HCT116 (cell line): ENCODE measurements around the gene CENPX. TPM values are rescaled to one million over a fixed set of nuclear protein-coding genes. Genes with fewer than 3 reads are reported as not detected.

Experiments
- ATAC-seq: fragments of 200-7000 bp; cut with Tn5 transposase; 2 replicates; pipeline ENCODE4 v1.9.1; 2020; ENCODE audit warnings: mild to moderate bottlenecking, moderate library complexity
- BruUV-seq: library from RNA; stranded (reverse); fragments of 400-500 nt; replicated peaks from 2 replicates; lab custom pipeline; 2021; lab: Mats Ljungman, UMichigan
- CTCF ChIA-PET: fragments of 300-600 bp; sonication (Branson Sonifier 250); formaldehyde crosslinking; loops from one replicate; lab custom pipeline; 2021; ENCODE audit warnings: antibody characterized with exemption; lab: Charles Lee
- POLR2A ChIA-PET: fragments of 300-600, 350-600 bp; sonication (Branson Sonifier 250); formaldehyde crosslinking; loops from one replicate; lab custom pipeline; 2021; ENCODE audit warnings: antibody characterized with exemption; lab: Charles Lee
- RAD21 ChIA-PET, 2 experiments: fragments of 300-600 bp; sonication (Branson Sonifier 250); formaldehyde crosslinking; loops; one replicate each; lab custom pipeline; 2023; ENCODE audit warnings: low total read pairs in 2 of 2; ENCODE audit not compliant: uncharacterized antibody in 2 of 2, unreplicated experiment in 2 of 2, low non-redundant PET in 1 of 2; lab: Charles Lee
- DNase-seq: peaks from one replicate; pipeline ENCODE4 v3.0.0-alpha.2; 2010; ENCODE audit warnings: low read depth, low spot score
- H2AFZ ChIP-seq: fragments of 200-600 bp; shearing (Covaris generic), sonication (generic); 2 replicates; pipeline ENCODE4 v1.6.1; 2017; ENCODE audit warnings: low read depth, mixed run types, mixed read lengths, antibody characterized with exemption, low read length; ENCODE audit not compliant: poor library complexity, severe bottlenecking
- H3K27ac ChIP-seq: 2 replicates; pipeline ENCODE4 v1.5.1; 2012; ENCODE audit warnings: low read depth, low read length
- H3K27me3 ChIP-seq: fragments of 200-600 bp; sonication (generic); 2 replicates; pipeline ENCODE4 v1.6.1; 2016; ENCODE audit warnings: mixed run types, low read length, mixed read lengths; ENCODE audit not compliant: insufficient read depth
- H3K36me3 ChIP-seq, 2 experiments: fragments of 200-500 bp in 1 of 2; fragments of 200-600 bp in 1 of 2; sonication (Bioruptor generic) in 1 of 2; sonication (generic) in 1 of 2; 2 replicates each; pipeline versions ENCODE4 v1.5.1 to v1.6.1; 2014 to 2016; ENCODE audit warnings: low read length in 2 of 2, inconsistent platforms in 1 of 2, mixed read lengths in 1 of 2, mixed run types in 1 of 2; ENCODE audit not compliant: insufficient read depth in 2 of 2, control insufficient read depth in 1 of 2
- H3K4me1 ChIP-seq, 2 experiments: fragments of 200-600 bp in 1 of 2; sonication (generic) in 1 of 2; 2 replicates each; pipeline versions ENCODE4 v1.5.1 to v1.6.1; 2012 to 2017; ENCODE audit warnings: low read length in 2 of 2, inconsistent platforms in 1 of 2, mild to moderate bottlenecking in 1 of 2, mixed read lengths in 1 of 2, mixed run types in 1 of 2, moderate library complexity in 1 of 2; ENCODE audit not compliant: insufficient read depth in 2 of 2, control insufficient read depth in 1 of 2
- H3K4me2 ChIP-seq: fragments of 200-600 bp; sonication (generic); 2 replicates; pipeline ENCODE4 v1.6.1; 2017; ENCODE audit warnings: mixed run types, low read length, mixed read lengths
- H3K4me3 ChIP-seq, 2 experiments: fragments of 200-600 bp in 1 of 2; sonication (generic) in 1 of 2; replicated peaks in 1 of 2; 2 replicates each; pipeline ENCODE4 v1.5.1; 2011 to 2016; ENCODE audit warnings: low read length in 2 of 2, control low read depth in 1 of 2, low read depth in 1 of 2, mild to moderate bottlenecking in 1 of 2, mixed read lengths in 1 of 2, mixed run types in 1 of 2
- H3K79me2 ChIP-seq: fragments of 200-600 bp; sonication (generic); 2 replicates; pipeline ENCODE4 v1.6.1; 2017; ENCODE audit warnings: mild to moderate bottlenecking, mixed run types, low read length, moderate library complexity, mixed read lengths; ENCODE audit not compliant: insufficient read depth
- H3K9ac ChIP-seq: fragments of 200-600 bp; sonication (generic); 2 replicates; pipeline ENCODE4 v1.6.1; 2016; ENCODE audit warnings: low read length, mixed read lengths
- H3K9me2 ChIP-seq: fragments of 200-600 bp; sonication (generic), shearing (Covaris generic); 2 replicates; pipeline ENCODE4 v1.6.1; 2017; ENCODE audit warnings: mixed run types, mild to moderate bottlenecking, moderate library complexity; ENCODE audit not compliant: insufficient read depth
- H3K9me3 ChIP-seq, 2 experiments: fragments of 200-500 bp in 1 of 2; fragments of 200-600 bp in 1 of 2; sonication (Bioruptor generic) in 1 of 2; sonication (generic) in 1 of 2; 2 replicates each; pipeline ENCODE4 v1.6.1; 2014 to 2017; ENCODE audit warnings: low read length in 2 of 2, mixed read lengths in 2 of 2, inconsistent platforms in 1 of 2, low read depth in 1 of 2, mild to moderate bottlenecking in 1 of 2, mixed run types in 1 of 2, moderate library complexity in 1 of 2; ENCODE audit not compliant: control insufficient read depth in 1 of 2, insufficient read depth in 1 of 2
- H4K20me1 ChIP-seq: fragments of 200-600 bp; sonication (generic), shearing (Covaris generic); 2 replicates; pipeline ENCODE4 v1.6.1; 2017; ENCODE audit warnings: mixed run types, mild to moderate bottlenecking, moderate library complexity; ENCODE audit not compliant: insufficient read depth
- ATF3 ChIP-seq: IDR thresholded peaks from 2 replicates; pipeline ENCODE4 v1.6.1; 2012
- FOSL1 ChIP-seq: IDR thresholded peaks from 2 replicates; pipeline ENCODE4 v1.6.1; 2012; ENCODE audit warnings: low read depth
- JUND ChIP-seq: IDR thresholded peaks from 2 replicates; pipeline ENCODE4 v1.6.1; 2012
- POLR2A ChIP-seq: IDR thresholded peaks from 2 replicates; pipeline ENCODE4 v1.7.0; 2011; ENCODE audit warnings: borderline replicate concordance; ENCODE audit not compliant: insufficient read depth, insufficient read length; ENCODE audit errors: extremely low read depth
- TCF7L2 ChIP-seq: IDR thresholded peaks from 2 replicates; pipeline ENCODE4 v1.7.0; 2011; ENCODE audit warnings: borderline replicate concordance, inconsistent platforms; ENCODE audit not compliant: insufficient read depth, insufficient read length; ENCODE audit errors: extremely low read depth
- YY1 ChIP-seq: IDR thresholded peaks from 2 replicates; pipeline ENCODE4 v1.6.1; 2011; ENCODE audit warnings: low read length, low read depth, moderate library complexity, mild to moderate bottlenecking; ENCODE audit not compliant: insufficient replicate concordance; ENCODE audit errors: extremely low read depth
- ZNF274 ChIP-seq: fragments of 200-500 bp; sonication (Bioruptor generic); IDR thresholded peaks from 2 replicates; pipeline ENCODE4 v1.6.1; 2014; ENCODE audit warnings: mild to moderate bottlenecking, low read depth, low read length, inconsistent platforms
- intact Hi-C: fragments of 100-400 bp; cut with micrococcal nuclease; formaldehyde crosslinking; loops from 2 replicates; pipeline ENCODE4 v1.10.0; 2022
- total RNA-seq: library from RNA; stranded (reverse); gene quantifications from one replicate; pipeline ENCODE4 v1.2.1, GENCODE V29; 2021; ENCODE audit not compliant: unreplicated experiment

Gene CENPX
- total RNA-seq, 1 experiment from 2014 or later, result 184 TPM

- H4K20me1 ChIP-seq, result no peaks in the 10 kb centered on the region
- no peaks in the 10 kb centered on the region for H3K9me2 ChIP-seq
- no TSS peak for BruUV-seq
- DNase-seq (no peak), ATAC-seq (no peak)
- peaks cover 0 to 12% of the 10 kb centered on the region in 2 experiments; a peak in 1 of 4 replicates for H3K36me3 ChIP-seq
- peaks cover 20 to 67% of the 10 kb centered on the region in 2 experiments for H3K4me1 ChIP-seq
- no peaks in the 10 kb centered on the region for H3K9me3 ChIP-seq
- H3K9ac ChIP-seq, result peak overlapping the region; percentile 93; the same call in 1 of the 2 replicates
- no peak overlapping the region; a peak in 1 of 4 replicates for H3K4me3 ChIP-seq
- ChIA-PET POLR2A (no interaction called here), RAD21 (no interaction called here), CTCF (interaction anchor here (4.8 kb wide), 1 partner anchor 12 kb away, joined by 57 read pairs; the partner anchor contains the start of genes CENPX and LRRC45)
- TF ChIP-seq POLR2A, result no peak
- no peak for TF ChIP-seq YY1
- TF ChIP-seq ATF3, result no peak
- TF ChIP-seq TCF7L2, result no peak
- no peak for TF ChIP-seq ZNF274
- no peak for TF ChIP-seq JUND
- TF ChIP-seq FOSL1, result no peak
- no peak overlapping the region for H2AFZ ChIP-seq
- intact Hi-C loops, result loop anchor here (5.0 to 10.0 kb wide), 4 partner anchors 261 to 381 kb away; partner anchors contain the start of genes HEXD and OGFOD3
- H3K4me2 ChIP-seq, result peak overlapping the region; percentile 98; the same call in 1 of the 2 replicates
- peak overlapping the region; percentile 92; the same call in 1 of the 2 replicates for H3K27ac ChIP-seq
- H3K27me3 ChIP-seq, result no peaks in the 10 kb centered on the region
- H3K79me2 ChIP-seq, result peaks cover 28% of the 10 kb centered on the region; the same call in 1 of the 2 replicates
Observed at GRCh38 chr17:82033359-82034085, 10.8 kb upstream of the CENPX start.
